ENCODE results near the gene PHACTR4. TPM values are rescaled to one million over a fixed set of nuclear protein-coding genes. Genes with fewer than 3 reads are reported as not detected.

PHACTR4 gene
- total and polyA plus RNA-seq, 2 of the 4 experiments (the other 2 are of a cell fraction): 7.5 to 15.0 TPM

DNA sequence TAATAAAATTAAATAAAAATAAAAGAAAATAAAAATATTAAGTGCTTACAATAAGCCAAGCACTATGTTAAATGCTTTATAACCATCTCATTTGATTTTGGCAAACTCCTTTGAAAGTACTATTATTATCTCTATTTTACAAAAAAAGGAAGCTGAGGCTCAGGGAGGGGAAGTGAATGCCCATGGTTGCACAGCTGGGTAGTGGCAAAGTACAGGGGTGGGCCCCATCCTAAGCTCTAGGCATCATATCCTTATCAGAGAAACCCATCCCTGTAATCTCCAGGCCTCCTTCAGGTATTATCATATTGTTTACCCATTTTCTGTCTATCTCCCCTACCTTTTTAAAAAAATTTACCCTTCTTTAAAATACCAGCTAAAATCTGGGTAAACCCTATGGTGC lies 43.0 kb upstream of the PHACTR4 start:
- Histone ChIP-seq H3K9me3 (ENCODE audit: control insufficient read depth, insufficient read depth, low read length) (no peaks in the 10 kb centered on the region), H3K79me1 (ENCODE audit: low read depth in 1 of 2, low read length in 2 of 2) (peaks cover 10 to 20% of the 10 kb centered on the region in 2 experiments), H4K8ac (ENCODE audit: low read depth in 2 of 2, low read length in 2 of 2) (no peak overlapping the region), H3K4ac (ENCODE audit: low read depth, low read length) (no peak overlapping the region), H3K4me2 (ENCODE audit: low read depth, low read length) (no peak overlapping the region), H3K27me3 (ENCODE audit: control insufficient read depth, insufficient read depth, low read length) (peaks cover 2% of the 10 kb centered on the region; the same call in 1 of the 2 replicates), H4K20me1 (ENCODE audit: insufficient read depth, low read length) (no peaks in the 10 kb centered on the region), H2BK5ac (ENCODE audit: low read depth, low read length, poor library complexity, severe bottlenecking) (no peak overlapping the region), H3K14ac (replicated peaks; ENCODE audit: low read depth, low read length) (no peak overlapping the region), H3K23ac (ENCODE audit: low read depth, low read length) (no peak overlapping the region), H3K56ac (ENCODE audit: extremely low read depth, insufficient read depth, low read length) (no peak overlapping the region), H4K91ac (ENCODE audit: insufficient read depth, low read depth, low read length) (no peak overlapping the region), H2AK5ac (ENCODE audit: low read depth, low read length) (no peak overlapping the region), H3K36me3 (ENCODE audit: control insufficient read depth, insufficient read depth, low read length) (peaks cover 6% of the 10 kb centered on the region), H2AFZ (replicated peaks; ENCODE audit: low read length, poor library complexity) (no peak overlapping the region), H3K27ac (ENCODE audit: insufficient read depth, low read length) (no peak overlapping the region), H3K9me1 (ENCODE audit: insufficient read depth, low read length) (no peaks in the 10 kb centered on the region), H2BK15ac (ENCODE audit: low read depth, low read length) (no peak overlapping the region), H3K4me3 (ENCODE audit: insufficient read depth, low read depth, low read length) (no peak overlapping the region), H2BK20ac (ENCODE audit: low read depth, low read length) (no peak overlapping the region), H3K4me1 (ENCODE audit: control insufficient read depth, insufficient read depth, low read length) (no peaks in the 10 kb centered on the region), H3K18ac (ENCODE audit: low read depth, low read length) (no peak overlapping the region), H2AK9ac (replicated peaks; ENCODE audit: low read depth, low read length, poor library complexity) (no peak overlapping the region), H3K9ac (ENCODE audit: low read depth, low read length) (no peak overlapping the region), H2BK120ac (ENCODE audit: low read depth, low read length) (no peak overlapping the region), H4K5ac (ENCODE audit: low read depth, low read length) (no peak overlapping the region)
- in situ Hi-C loops (cut with MboI; ENCODE audit: low sequenced_read_pairs) (no loop called here), intact Hi-C loops (cut with micrococcal nuclease) (no loop called here), dilution Hi-C loops (cut with HindIII; ENCODE audit: low sequenced_read_pairs, unreplicated experiment) (no loop called here)
- ChIA-PET CTCF (no interaction called here), POLR2A (ENCODE audit: unreplicated experiment) (interaction anchor here (0.6 kb wide), 1 partner anchor 12 kb away, joined by 6 read pairs; no protein-coding TSS in a partner anchor)
- TF ChIP-seq, protein P1, sequence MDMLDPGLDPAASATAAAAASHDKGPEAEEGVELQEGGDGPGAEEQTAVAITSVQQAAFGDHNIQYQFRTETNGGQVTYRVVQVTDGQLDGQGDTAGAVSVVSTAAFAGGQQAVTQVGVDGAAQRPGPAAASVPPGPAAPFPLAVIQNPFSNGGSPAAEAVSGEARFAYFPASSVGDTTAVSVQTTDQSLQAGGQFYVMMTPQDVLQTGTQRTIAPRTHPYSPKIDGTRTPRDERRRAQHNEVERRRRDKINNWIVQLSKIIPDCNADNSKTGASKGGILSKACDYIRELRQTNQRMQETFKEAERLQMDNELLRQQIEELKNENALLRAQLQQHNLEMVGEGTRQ (IDR thresholded peaks at IDR 0.05; ENCODE audit: low read depth, low read length): no peak
- TF ChIP-seq RFX5 (IDR thresholded peaks at IDR 0.05; ENCODE audit: low read depth, low read length) (no peak), CHD1 (IDR thresholded peaks at IDR 0.05; ENCODE audit: low read depth, low read length) (no peak), MAZ (IDR thresholded peaks at IDR 0.05; ENCODE audit: borderline replicate concordance, low read depth, low read length) (no peak), CEBPB (IDR thresholded peaks at IDR 0.05; ENCODE audit: low read depth, low read length) (no peak), BHLHE40 (IDR thresholded peaks at IDR 0.05; ENCODE audit: low read depth, low read length) (no peak), SMC3 (IDR thresholded peaks at IDR 0.05; ENCODE audit: low read depth, low read length) (no peak), RAD21 (IDR thresholded peaks at IDR 0.05; ENCODE audit: low read length) (no peak)
- TF ChIP-seq, protein P2, sequence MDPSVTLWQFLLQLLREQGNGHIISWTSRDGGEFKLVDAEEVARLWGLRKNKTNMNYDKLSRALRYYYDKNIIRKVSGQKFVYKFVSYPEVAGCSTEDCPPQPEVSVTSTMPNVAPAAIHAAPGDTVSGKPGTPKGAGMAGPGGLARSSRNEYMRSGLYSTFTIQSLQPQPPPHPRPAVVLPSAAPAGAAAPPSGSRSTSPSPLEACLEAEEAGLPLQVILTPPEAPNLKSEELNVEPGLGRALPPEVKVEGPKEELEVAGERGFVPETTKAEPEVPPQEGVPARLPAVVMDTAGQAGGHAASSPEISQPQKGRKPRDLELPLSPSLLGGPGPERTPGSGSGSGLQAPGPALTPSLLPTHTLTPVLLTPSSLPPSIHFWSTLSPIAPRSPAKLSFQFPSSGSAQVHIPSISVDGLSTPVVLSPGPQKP (IDR thresholded peaks at IDR 0.05; ENCODE audit: borderline replicate concordance, low read depth, low read length): no peak
- TF ChIP-seq, protein P3, sequence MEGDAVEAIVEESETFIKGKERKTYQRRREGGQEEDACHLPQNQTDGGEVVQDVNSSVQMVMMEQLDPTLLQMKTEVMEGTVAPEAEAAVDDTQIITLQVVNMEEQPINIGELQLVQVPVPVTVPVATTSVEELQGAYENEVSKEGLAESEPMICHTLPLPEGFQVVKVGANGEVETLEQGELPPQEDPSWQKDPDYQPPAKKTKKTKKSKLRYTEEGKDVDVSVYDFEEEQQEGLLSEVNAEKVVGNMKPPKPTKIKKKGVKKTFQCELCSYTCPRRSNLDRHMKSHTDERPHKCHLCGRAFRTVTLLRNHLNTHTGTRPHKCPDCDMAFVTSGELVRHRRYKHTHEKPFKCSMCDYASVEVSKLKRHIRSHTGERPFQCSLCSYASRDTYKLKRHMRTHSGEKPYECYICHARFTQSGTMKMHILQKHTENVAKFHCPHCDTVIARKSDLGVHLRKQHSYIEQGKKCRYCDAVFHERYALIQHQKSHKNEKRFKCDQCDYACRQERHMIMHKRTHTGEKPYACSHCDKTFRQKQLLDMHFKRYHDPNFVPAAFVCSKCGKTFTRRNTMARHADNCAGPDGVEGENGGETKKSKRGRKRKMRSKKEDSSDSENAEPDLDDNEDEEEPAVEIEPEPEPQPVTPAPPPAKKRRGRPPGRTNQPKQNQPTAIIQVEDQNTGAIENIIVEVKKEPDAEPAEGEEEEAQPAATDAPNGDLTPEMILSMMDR (conservative IDR thresholded peaks at IDR 0.05; ENCODE audit: low read depth, low read length): no peak
- DNase-seq: no peak
- no peak for ATAC-seq (ENCODE audit: low read depth)
- BruUV-seq (replicated peaks): no TSS peak
